Jurkat, Clone E6-1 (cell line): Measurements from ENCODE around the gene FRMD5.
A peak's percentile ranks its signal among the peaks of the same experiment; 100 is the strongest.

Source experiments
- DNase-seq: peaks from one replicate; pipeline ENCODE4 v3.0.0-alpha.2; 2011; ENCODE audit warnings: low read depth, low spot score
- H3K4me3 ChIP-seq: 2 replicates; pipeline ENCODE4 v1.5.1; 2011; ENCODE audit warnings: mild to moderate bottlenecking, low read length, control low read depth, moderate library complexity

The FRMD5 gene

DNA sequence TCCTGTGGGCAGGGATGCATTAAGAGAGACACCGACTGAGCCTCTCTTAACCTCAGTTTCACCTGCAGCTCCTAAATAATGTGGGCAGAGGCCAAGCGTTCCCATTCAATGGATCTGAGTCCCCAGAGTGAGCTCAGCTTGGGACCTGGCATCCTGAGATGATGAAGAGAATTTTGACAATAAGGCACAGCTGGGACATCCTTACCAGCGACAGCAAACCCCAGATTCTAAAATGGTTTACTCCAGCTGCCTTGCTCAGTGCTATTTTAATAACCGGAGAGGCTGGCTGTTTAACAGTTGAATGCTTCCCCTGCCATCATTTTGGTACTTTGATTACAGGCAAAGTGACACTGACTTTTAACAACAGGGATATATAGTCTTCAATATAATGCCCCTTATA is 244.5 kb downstream of the FRMD5 start:
- H3K4me3 ChIP-seq = no peak overlapping the region
- no peak for DNase-seq

DNA sequence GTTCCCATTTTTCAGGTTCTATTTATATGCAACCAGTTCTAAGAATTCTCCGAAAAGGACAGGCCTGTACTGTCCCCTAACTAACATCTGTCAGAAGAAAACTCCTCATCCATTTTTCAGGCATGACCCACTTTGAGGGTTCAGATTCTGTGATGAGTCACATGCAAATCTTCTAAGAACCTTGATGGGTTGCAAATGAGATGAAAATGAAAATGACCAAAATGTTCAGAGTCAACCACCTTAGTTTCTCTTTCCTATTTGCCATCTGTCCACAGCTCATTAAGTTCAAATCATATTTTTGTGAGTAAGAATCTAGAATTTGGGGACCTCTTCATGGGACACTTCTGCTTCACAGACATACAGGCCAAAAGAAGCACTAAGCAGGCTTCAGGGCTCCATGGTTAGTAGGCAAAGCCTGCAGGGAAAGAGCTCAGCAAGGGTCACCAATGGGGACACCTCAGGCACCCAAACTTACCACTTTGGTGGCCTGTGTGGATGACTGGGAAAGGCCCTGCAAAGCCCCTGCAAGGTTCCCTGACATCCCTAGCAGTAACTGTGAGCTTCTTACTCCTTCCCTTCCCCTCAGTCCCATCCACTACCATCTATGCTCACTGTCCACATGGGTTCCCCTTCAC is 246.3 kb downstream of the FRMD5 start:
- no peak overlapping the region for H3K4me3 ChIP-seq

DNA sequence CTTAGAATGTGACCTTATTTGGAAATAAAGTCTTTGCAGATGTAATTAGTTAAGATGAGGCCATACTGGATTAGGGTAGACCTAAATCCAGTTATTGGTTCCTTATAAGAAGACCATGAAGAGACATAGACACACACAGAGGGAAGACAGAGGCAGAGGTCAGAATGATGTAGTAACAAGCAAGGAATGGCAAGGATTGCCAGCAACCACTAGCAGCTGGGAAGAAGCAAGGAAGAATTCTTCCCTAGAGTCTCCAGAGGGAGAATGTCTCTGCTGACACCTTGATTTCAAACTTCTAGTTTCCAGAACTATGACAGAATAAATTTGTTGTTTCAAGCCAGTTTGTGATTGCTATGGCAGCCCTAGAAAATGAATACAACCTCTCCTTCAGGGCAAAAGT is 251.6 kb downstream of the FRMD5 start:
- DNase-seq = no peak
- H3K4me3 ChIP-seq = no peak overlapping the region

More for the DNA sequence above, 246.3 kb downstream of the FRMD5 start:
- DNase-seq = no peak

DNA sequence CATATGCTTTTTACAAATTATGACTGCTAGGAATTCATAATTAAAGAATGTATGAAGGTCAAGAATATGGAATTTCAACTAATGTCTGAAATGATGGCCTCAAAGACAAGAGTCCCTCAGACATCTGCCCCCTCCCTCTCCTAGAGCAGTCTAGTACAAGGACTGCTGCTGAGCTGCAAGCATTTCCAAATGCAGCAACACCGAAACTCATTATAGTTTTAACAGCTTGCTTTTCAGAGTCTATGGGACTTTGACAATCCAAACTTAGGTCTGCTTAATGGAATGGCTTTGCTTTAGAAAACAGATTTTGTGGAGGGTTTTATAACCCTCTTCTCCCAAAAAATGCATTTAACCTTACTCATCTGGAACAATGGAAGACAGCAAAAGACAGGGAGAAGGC is 252.9 kb downstream of the FRMD5 start:
- no peak for DNase-seq
- H3K4me3 ChIP-seq = no peak overlapping the region

DNA sequence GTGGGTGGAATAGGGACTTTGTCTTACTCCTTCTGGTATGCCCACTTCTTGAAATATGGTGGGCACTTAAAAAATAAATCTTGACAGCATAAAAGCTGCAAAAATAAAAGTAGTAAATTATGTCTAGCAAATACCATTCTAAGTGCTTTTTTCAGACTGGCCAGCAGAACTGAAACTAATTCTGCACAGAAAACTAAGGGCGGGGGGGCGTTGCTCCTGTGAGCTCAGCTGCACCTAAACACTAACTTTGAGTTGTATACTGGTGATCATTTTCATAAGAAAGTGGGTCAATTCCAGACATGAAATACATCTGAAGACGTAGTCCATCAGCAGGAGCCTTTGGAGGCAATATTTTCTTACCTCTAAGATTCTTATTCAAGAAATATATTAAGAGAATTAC is 253.5 kb downstream of the FRMD5 start:
- DNase-seq = no peak
- no peak overlapping the region for H3K4me3 ChIP-seq

DNA sequence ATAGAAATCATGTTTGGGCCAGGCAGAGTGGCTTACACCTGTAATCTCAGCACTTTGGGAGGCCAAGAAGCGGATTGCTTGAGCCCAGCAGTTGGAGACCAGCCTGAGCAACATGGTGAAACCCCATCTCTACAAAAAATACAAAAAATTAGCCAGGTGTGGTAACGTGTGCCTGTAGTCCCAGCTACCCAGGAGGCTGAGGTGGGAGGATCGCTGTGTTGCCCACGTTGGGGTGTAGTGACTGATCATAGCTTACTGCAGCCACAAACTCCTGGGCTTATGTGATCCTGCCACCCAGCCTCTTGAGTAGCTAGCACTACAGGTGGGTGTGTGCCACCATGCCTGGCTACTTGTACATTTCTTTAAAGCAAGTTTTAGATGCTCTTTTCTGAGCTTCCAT is 254.0 kb downstream of the FRMD5 start:
- H3K4me3 ChIP-seq = no peak overlapping the region

DNA sequence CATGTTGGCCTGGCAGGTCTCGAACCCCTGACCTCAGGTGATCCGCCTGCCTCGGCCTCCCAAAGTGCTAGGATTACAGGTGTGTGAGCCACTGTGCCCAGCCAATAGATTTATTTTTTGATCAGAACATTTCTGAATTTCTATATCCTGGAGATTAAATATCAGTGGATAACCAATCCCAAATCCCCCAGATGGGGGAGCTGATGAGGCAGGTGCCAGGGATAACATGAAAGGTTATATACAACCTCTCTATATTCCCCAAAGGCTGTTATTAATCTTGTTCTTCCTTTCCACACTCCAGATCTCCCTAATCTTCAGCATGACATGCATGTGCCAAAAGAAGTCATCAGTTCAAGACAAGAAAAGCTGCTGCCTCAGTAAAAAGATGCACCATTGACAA is 256.0 kb downstream of the FRMD5 start:
- no peak for DNase-seq
- H3K4me3 ChIP-seq = no peak overlapping the region

More for the DNA sequence above, 254.0 kb downstream of the FRMD5 start:
- DNase-seq = no peak

DNA sequence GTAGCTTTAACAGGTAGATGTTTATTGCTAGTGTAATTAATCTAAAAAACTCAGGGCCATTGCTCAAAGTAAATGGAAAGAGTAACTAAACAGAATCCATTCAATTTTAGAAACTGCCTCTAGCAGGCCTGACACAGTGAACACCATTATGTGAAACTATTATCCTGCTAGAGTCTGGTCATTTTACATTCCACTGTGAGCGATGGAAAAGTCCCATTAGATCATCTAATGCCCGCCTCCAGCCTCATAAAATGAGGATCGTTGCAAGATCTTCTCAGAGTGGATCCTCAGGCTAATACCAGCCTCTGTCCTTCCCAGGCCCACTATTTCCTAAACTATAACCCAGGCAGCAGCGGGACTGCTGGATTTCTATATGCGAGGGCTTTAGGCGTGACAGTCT is 260.6 kb downstream of the FRMD5 start:
- DNase-seq = no peak
- no peak overlapping the region for H3K4me3 ChIP-seq

DNA sequence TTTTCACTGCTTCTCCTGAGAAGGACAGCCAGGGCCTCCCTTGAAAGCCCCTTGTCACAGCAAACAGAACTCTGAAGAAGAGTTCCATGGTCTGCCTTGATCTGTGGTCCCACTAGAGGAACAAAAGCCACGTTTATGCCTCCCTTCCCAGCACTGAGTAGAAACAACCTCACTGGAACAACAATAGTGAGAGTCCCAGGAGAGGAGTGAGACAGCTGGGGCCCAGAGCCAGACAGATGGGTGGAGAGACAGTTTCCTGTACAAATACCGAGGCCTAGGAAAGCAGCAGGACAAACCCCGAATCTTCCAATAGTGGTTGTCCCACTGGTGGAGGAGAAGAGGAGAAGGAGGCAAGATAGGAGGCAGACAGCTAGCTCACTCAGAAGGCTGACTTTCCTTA is 262.2 kb downstream of the FRMD5 start:
- no peak for DNase-seq
- H3K4me3 ChIP-seq = no peak overlapping the region

DNA sequence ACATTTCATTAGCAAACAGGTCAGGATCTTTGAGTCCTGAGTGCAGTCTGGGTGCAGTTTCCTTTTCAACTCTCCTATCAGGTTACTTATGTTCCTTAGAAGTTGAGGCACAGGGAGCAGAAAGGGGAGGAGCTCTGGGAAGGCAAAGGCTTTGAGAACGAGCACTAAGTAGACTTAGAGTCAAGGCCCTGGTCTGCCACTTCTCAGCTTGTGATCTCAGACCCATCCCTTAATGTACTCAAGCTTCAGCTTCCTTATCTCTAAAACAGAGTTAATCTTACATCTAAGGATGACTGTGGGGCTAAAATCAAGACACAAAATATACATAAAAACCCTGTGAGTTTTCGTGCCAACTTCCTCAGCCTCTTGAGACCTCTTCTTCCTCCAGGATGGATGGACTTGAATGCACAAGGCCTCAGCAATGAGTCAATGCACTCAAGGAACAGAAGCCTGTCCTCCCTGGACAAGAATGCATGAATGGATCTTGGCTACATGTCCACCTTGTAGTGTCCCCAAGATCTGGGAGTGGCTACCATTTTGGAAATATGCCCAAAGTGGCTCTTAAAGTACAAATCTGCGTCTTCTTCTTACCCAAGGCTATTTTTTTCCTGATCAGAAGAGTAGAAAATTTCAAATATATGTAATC is 263.2 kb downstream of the FRMD5 start:
- H3K4me3 ChIP-seq = no peak overlapping the region
- DNase-seq = no peak

DNA sequence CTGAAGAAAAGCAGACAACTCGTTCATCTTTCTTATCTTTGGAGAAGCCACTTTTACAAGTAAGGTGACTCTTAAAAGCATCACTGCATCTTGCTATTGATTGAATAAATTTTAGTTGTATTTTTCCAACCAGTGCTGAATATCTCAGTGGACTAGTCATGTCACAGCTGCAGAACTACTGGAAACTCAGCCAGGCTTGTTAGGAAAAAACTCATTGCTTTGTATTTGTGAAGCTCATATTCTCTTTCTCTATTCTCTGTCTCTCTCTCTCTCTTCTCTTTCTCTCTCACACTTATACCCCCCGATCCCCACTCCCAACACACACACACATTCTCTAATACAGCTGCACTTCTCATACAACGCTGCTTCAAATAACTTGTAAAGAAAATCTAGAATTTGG is 264.0 kb downstream of the FRMD5 start:
- H3K4me3 ChIP-seq = no peak overlapping the region
- DNase-seq = no peak

DNA sequence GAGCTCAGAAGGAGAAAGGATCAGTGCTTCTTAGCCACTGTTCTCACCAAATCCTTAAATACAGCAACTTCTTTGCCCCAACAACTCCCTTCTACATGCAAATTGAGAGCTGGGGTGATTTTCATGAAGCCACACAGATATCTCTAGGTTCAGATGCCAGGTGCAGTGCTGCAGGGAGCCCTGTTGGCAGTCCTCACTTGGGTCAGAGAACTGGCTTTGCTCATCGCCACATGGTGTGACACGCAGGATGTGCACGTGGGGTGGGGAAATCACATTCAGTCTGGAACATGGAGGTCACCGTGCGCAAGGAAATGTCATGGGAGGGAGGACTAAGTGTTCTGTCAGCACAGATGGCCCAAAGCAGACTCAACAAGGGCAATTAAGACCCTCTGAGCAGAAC is 264.5 kb downstream of the FRMD5 start:
- DNase-seq = no peak
- no peak overlapping the region for H3K4me3 ChIP-seq

DNA sequence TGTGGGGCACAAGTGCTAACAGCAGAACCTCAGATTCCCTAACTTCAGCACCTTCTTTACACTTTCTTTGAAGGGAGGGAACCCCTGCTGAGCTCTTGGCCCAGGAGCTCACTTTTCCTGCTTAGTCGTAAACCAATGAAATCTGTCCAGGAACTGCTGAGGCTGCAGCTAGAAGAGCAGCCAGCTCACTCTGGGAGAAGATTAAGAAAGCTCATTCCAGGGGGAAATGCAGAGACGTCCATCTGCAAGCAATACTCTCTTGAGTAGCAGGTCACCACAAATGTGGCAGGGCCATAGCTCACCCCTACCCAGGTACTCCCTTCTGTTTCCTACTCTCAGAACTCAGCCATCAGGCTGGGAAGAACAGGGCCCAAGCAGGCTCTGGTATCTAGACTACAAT is 265.0 kb downstream of the FRMD5 start:
- H3K4me3 ChIP-seq = no peak overlapping the region
- DNase-seq = no peak

DNA sequence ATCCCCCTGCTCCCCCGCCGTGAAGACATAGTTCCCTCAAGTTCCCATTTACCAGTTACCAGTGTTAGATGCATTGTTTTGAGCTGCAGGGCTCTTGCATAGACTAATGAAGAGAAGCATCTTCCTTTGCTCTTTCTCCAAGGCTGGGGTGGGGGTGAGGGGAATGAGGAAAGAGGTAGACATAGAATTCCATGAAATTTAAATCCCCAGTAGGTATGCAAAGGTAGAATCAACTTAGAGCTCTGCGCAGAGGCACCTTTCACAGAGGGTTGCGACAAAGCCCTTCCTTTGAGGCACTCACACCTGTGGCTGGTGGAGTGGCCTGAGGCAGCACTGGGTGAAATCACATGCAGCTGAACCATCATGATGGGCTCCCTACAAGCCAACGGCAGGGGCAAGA is 266.9 kb downstream of the FRMD5 start:
- no peak for DNase-seq
- no peak overlapping the region for H3K4me3 ChIP-seq

DNA sequence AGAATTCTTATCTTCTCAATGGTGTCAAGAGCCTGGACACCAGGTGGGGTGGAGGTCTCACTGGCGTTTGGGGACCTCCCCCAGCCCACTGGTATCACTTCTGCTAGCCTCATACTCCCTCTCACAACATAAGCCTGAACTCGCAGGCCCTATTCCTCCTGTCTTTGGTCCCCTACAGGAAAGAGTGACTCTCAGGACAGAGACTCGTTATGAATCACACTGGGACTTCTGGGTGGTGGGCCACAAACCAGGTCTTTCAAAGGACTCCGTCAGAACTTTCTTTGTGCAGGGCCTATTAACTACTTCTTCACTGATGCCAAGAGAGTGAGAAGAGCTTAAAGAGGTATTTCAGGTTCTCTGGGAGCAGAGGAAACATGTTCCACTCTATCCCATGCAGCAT is 267.9 kb downstream of the FRMD5 start:
- DNase-seq = no peak
- H3K4me3 ChIP-seq = no peak overlapping the region

DNA sequence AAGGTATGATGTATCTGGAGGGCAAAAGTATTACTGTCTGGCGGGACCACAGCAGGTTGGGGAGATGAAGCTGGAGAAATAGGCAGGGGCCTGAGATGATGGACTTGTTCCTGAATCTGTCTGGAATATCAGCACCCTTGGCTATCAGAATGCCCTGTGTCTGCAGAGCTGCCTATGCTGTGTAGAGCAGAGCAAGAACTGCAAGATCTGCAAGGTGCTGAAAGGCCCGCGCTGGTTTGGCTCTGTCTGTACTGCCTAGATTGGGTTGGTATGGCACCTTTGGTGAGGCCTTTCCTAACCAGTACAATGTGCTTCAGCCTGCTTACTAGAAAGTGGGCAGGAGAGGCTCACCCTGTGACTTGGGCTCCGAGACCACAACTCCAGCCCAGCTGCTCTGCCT is 271.5 kb downstream of the FRMD5 start:
- H3K4me3 ChIP-seq = no peak overlapping the region
- no peak for DNase-seq

DNA sequence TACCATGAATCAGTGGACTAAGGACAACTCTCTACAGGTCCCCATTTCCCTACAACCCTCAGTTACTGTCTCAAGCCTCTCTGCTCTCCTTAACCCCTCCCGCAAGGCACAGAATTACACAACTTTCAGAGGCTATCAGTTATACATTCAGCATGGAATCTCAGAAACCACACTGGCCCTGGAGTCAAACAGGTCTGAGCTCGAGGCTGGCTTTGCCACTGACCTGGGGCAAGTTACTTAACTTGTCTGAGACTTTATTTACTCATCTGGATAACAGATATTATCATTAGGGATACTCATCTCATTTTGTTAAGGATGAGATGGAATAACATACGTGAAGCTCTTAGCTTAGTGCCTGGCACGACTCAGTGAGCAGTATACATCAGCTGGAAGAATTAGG is 273.1 kb downstream of the FRMD5 start:
- no peak for DNase-seq
- no peak overlapping the region for H3K4me3 ChIP-seq

DNA sequence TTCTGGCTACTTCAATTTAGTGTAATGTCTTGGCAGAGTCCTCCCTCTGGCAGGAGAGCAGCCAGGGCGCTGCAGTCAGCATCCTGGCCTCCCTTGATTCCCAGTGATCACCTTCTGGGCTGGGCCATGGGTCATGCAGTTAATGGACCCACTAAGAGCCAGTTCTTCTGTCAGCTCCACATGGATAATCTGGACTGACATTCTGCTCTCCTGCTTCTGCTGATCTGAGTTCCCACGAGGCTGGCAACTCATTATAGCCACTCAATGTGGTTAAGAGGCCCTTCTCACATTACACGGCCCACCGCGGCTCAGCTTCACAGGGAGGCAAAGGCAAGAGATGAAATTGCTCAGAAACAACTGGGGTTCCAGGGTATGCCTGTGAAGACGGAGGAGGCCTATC is 274.3 kb downstream of the FRMD5 start:
- no peak for DNase-seq
- H3K4me3 ChIP-seq = no peak overlapping the region

DNA sequence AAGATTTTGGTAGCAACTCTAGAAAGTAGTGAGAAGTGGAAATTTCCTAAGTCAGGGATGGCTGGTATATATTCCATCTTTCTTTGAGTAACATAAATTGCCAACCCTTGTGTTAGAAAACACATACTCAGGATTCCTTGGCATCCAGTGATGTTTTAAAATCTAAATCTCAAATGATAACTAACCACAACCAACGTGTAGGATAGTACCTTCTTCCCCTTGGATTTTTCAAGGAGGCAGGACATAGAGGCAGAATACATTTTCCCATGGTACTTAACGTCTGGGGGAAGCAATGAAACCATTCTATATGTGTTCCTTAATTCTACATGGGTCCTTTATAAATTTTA is 274.8 kb downstream of the FRMD5 start:
- no peak overlapping the region for H3K4me3 ChIP-seq

DNA sequence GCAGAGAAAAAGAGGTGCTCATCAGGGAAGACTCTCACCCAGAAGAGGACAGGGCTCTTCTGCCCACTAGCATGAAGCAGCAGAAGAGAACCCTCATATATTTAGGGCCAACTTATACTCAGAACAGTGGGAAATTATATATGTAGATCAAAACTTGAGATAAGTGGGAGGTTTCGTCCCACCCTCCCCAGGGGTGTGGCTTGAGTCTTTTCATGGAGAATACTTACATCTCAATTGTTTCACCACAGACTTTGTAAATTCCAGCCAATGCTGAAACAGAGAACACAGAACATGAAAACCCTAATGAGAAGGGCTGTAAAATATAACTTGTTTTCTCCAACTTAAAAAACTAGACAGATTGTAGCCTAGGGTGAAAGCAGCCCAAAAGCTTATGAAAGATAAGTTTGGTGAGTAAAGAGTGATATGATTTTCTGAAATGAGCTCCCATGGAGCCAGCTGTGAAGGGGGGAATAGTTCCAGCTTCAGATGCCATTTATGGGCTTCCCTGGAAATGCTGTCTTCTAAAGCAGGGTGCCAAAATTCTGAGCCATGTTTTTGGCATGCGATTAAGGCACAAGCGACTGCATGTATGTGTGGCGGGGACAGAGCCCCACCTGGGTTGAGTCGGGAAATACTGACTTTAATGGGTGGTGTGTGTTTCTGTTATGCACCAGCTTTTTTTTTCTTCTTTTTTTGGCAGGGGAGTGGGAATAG is 275.4 kb downstream of the FRMD5 start:
- DNase-seq = peak; percentile 8

More for the DNA sequence above, 274.8 kb downstream of the FRMD5 start:
- no peak for DNase-seq

DNA sequence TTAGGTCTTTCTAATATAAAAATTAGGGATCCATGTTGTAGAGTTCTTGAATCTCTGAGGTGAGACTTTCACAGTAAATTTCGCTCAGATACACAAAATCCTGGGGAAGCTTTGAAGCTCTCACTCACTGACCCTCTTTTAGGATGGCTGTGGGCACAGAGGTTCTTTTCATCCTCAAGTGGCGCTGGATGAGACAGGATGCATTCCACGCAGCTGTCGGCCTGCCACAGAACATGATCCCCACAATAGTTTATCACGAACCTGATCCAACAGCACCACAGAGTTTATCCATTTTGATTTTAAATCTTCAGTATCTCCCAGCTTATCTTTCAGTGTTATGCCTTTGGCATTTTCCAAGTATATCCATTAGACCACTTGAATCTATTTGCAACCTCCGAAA is 276.4 kb downstream of the FRMD5 start:
- no peak for DNase-seq
- H3K4me3 ChIP-seq = no peak overlapping the region

More for the DNA sequence above, 275.4 kb downstream of the FRMD5 start:
- no peak overlapping the region for H3K4me3 ChIP-seq
